T follicular helper cell (primary cell): ENCODE results near the gene STMND1.

Experiments
- DNase-seq: peaks from one replicate; pipeline ENCODE4 v3.0.0-alpha.2; 2020; ENCODE audit warnings: low read depth

Gene STMND1

GRCh38 chr6:17161076-17161475, 59.2 kb downstream of the STMND1 start:
- DNase-seq: no peak

- DNase-seq: no peak
Observed at GRCh38 chr6:17165383-17165782, 63.5 kb downstream of the STMND1 start.

GRCh38 chr6:17167327-17167979, 65.6 kb downstream of the STMND1 start:
- DNase-seq: no peak

GRCh38 chr6:17169291-17169690, 67.4 kb downstream of the STMND1 start:
- no peak for DNase-seq

- DNase-seq: no peak
Observed at GRCh38 chr6:17169711-17170110, 67.9 kb downstream of the STMND1 start.

GRCh38 chr6:17172836-17173470, 71.1 kb downstream of the STMND1 start:
- DNase-seq: no peak

- no peak for DNase-seq
Observed at GRCh38 chr6:17178326-17178725, 76.5 kb downstream of the STMND1 start.

- no peak for DNase-seq
Observed at GRCh38 chr6:17178754-17179529, 77.1 kb downstream of the STMND1 start.

GRCh38 chr6:17179530-17180073, 77.8 kb downstream of the STMND1 start:
- DNase-seq: no peak
